GM21576 (cell line): ENCODE measurements around the gene OGT.
"Not testable (repeated sequence)": the region's sequence is repeated elsewhere in the genome, so short reads cannot be mapped to it uniquely, and the experiment has no call there.

Experiments used
- ATAC-seq: cut with Tn5 transposase; IDR thresholded peaks from one replicate; pipeline ENCODE4 v1.9.1; 2021; ENCODE audit warnings: mild to moderate bottlenecking, moderate library complexity; ENCODE audit not compliant: unreplicated experiment

Gene OGT

GRCh38 chrX:71579136-71579989 is 46.5 kb downstream of the OGT start:
- no peak for ATAC-seq

- ATAC-seq = no peak
Measured at GRCh38 chrX:71579990-71580380, 47.1 kb downstream of the OGT start.

GRCh38 chrX:71581210-71581609 is 48.3 kb downstream of the OGT start:
- no peak for ATAC-seq

GRCh38 chrX:71586929-71587328 is 54.0 kb downstream of the OGT start:
- no peak for ATAC-seq

GRCh38 chrX:71593210-71593609 is 60.3 kb downstream of the OGT start:
- ATAC-seq = not testable (repeated sequence)

- no peak for ATAC-seq
Measured at GRCh38 chrX:71599965-71600364, 67.1 kb downstream of the OGT start.

- no peak for ATAC-seq
Measured at GRCh38 chrX:71603618-71604017, 70.7 kb downstream of the OGT start.

GRCh38 chrX:71604141-71604540 is 71.2 kb downstream of the OGT start:
- no peak for ATAC-seq

- ATAC-seq = no peak
Measured at GRCh38 chrX:71604796-71605568, 72.1 kb downstream of the OGT start.

- ATAC-seq = no peak
Measured at GRCh38 chrX:71606536-71607216, 73.8 kb downstream of the OGT start.

- ATAC-seq = no peak
Measured at GRCh38 chrX:71607488-71607887, 74.6 kb downstream of the OGT start.

- no peak for ATAC-seq
Measured at GRCh38 chrX:71609095-71609750, 76.3 kb downstream of the OGT start.

GRCh38 chrX:71611736-71612135 is 78.8 kb downstream of the OGT start:
- ATAC-seq = not testable (repeated sequence)

GRCh38 chrX:71612256-71612655 is 79.4 kb downstream of the OGT start:
- ATAC-seq = no peak

GRCh38 chrX:71615056-71615455 is 82.2 kb downstream of the OGT start:
- no peak for ATAC-seq

- no peak for ATAC-seq
Measured at GRCh38 chrX:71615954-71616353, 83.0 kb downstream of the OGT start.

GRCh38 chrX:71616672-71617529 is 84.0 kb downstream of the OGT start:
- no peak for ATAC-seq

GRCh38 chrX:71617742-71618141 is 84.8 kb downstream of the OGT start:
- ATAC-seq = no peak

- peak; percentile 56 for ATAC-seq
Measured at GRCh38 chrX:71618303-71618721, 85.4 kb downstream of the OGT start, which contains the start of gene CXCR3. Gene CXCR3, minus strand, starts transcription at chrX:71618511. Its CDS starts 62 bp downstream, at chrX:71618449.

GRCh38 chrX:71618787-71619186 is 85.9 kb downstream of the OGT start:
- no peak for ATAC-seq
